ENCODE measurements around the gene LNX1. TPM values are rescaled to one million over a fixed set of nuclear protein-coding genes. Genes with fewer than 3 reads are reported as not detected.

The LNX1 gene
- total RNA-seq, 1 donor from 2014 or later = 7.0 TPM

DNA sequence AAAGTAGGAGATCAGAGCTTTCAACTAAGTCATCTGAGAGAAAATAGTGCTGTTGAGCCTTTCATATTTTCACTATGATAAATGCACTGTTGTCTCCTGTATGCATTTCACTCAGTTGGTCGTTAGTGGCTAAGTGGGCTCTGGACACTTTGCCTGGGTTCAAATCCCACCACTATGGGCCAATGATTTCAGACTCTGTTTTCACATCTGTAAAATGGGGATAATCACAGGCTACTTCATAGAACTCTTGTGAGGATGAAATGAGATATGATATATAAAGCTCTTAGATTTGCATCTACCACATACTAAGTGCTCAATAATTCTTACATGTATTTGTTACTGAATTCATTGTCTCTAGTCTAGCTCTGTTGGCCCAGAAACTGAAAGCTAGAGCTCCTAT lies 16.8 kb downstream of the LNX1 start:
- ATAC-seq (no peak), DNase-seq (ENCODE audit: low spot score) (no peak)

DNA sequence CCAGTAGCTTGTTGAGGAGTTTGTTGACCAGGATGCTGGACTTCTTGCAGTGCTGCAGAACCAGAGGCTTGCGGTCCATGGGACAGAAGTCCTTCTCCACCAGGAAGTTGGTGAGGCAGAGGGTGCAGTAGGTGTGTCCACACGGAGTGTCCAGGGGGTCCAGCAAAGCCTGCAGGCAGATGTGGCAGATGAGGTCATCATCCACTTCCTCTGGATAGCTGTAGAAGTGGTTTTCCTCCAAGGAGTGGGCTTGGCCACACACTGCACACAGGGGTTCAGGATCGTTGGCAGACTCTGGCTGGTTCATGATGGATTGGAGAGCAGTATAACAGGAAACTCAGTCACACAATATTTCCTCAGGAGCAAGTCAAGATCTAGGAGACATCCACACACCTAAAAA lies 17.6 kb downstream of the LNX1 start:
- ATAC-seq (no peak), DNase-seq (ENCODE audit: low spot score) (no peak)

DNA sequence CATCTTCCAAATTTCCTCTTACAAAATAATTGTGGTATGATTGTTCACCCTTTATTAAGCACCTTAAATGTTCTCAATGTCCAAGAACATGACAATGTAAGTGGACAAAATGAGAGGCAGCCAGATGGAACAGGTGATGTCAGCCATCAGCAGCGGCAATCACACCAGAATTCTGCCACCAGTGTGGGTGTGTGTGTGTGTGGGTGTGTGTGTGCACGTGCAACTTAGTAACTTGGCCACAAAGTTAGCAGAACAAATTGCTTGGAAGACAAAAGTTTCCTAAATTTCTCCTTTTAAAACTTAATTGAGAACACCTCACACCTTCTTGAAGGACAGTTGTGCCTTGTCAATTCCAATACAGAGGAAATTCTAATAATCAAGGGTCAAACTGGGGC lies 18.7 kb downstream of the LNX1 start:
- DNase-seq (ENCODE audit: low spot score) = no peak
- ATAC-seq = no peak

DNA sequence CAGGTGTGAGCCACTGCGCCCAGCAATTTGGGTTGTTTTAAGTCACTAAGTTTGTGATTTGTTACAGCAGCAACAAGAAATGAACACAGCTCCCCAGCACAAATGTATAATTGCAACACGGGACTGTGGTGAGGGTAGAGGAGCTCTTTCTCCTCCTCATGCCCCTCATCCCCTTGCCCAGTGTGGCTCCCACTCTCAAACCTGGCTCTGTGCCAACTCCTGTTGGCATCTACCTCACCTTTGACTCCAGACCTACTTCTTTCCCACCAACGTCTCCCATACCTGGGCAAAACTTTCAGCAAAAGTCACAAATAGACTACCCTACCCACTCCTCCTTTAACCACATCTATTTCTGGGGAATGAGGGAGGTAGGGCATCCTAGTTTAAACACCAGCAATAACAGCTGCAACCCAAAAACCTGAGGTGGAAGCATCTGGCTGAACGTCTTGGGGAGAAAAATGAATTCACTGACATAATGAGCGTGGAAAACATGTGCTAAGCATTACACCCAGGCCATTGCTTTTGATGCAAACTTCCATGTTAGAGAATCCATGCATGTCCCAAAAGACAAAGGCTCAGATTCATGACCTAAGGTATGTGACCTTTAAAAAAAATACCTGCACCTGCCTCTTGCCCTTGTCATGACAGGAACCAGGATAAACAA lies 19.2 kb downstream of the LNX1 start:
- no peak for ATAC-seq

DNA sequence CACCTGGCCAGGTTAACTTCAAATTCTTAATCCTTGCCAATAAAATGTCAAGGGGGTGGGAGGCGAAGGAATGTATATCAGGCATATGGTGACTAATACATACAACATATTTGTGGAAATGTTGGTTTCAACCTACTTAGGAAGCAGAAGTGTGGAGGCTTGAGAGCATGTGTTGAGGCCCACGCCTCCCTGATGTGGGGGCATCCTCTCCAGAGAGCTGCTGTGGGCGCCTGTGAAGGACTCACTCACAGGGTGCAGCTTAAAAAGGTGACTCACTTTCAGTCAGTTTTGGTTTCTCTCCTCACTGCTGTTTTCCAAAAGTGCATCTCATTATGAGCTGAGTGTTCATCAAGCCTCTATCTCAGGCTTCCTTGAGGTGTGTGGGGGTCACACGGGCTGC lies 27.5 kb downstream of the LNX1 start:
- ATAC-seq (no peak), DNase-seq (ENCODE audit: low spot score) (no peak)

More for the DNA sequence above, 19.2 kb downstream of the LNX1 start:
- no peak for DNase-seq (ENCODE audit: low spot score)

DNA sequence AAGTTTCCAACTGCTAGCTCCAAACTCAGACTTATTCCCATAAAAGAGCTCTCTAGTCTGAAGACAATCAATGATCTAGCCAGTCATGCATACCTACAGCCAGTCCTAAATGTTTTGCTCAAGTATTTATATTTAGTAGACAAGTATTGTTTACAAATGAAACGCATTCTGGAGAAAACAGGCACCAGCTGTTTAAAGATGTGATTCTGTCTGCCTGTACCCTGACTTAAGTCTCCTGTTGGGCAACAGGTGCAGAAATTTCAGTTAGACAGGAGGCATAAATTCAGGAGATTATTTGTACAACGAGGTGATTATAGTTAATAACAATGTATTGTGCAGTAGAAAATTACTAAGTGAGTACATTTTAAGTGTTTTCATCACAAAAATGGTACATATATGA lies 28.9 kb downstream of the LNX1 start:
- no peak for DNase-seq (ENCODE audit: low spot score)

DNA sequence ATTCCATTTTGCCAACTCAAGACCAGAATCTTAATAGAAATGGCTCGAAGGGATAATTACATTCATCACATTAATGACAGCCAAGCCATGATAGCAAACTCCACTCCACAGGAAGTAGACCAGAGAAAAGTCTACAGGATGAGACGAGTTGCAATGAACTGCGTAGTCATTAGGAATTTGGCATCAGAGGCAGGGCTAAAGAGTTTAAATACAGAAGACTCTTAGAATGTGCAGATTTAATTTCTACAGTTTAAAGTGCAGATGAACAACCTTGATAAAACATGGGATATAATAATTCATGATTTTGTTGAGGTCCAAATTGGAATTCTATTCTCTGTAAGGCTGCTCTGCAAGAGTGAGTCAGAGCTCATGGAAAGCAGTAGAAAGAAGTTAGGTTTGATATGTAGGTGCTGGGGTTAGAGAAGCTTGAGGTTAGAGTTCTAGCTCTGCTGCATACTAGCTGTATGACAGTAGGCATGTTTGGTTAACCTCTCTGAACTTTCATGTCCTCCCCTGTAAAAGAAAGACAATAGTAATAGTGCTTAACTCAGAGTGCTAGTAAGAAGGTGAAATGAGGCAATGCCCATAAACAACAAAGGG lies 32.2 kb downstream of the LNX1 start:
- no peak for DNase-seq (ENCODE audit: low spot score)
- no peak for ATAC-seq

More for the DNA sequence above, 28.9 kb downstream of the LNX1 start:
- no peak for ATAC-seq

DNA sequence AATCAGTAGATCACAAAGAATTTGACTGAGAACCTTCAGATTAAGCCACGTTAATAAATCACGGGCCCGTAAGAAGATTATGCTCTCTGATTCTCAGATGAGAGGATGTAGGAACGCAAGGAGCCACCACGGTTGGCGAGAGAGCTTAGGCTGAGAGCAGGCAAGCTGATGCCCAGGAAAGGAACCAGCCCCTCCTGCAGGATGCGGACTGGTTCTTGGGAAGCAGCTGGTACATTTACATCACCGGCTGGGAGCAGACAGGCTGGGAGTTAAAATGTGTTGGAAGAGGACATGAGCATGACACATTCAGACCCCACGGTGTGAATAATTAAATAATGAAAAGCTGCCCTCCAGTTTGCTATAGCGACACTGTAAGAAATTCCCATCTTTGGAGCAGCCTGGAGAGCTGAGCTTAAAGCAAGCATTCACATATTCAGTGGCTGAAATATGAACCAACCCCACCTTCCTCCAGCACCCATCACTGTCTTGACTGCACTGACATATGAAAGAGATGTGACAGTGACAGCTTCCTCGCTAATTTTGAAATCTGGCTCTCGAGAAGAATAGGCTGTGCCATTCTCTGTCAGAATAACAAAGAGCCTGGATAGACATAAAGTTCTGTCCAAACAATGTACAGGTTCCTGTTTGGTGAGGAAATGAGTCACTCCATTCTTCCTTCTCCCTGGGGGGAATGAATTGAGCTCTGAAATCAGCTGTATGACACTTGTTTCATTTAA lies 33.1 kb downstream of the LNX1 start:
- ATAC-seq = peak; percentile 9
- DNase-seq (ENCODE audit: low spot score) = no peak

DNA sequence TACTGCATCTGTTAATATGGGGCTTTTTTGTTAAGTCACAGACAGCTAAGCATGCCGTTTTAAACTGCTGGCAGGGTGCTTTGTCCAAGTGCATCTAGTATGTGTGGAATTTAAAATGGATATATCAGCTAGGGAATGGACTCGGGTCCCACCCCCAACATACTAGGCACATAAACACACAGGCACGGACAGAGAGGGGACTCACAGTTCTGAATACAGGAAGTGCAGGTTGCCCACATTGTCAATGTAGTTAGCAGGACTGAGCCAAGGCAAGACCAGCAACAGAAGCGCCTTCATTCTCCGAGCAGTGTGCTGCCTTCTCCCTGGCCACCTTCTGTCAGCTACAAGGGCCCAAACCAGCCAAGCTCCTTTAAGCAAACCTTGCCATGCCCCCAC lies 33.6 kb downstream of the LNX1 start:
- no peak for ATAC-seq
- no peak for DNase-seq (ENCODE audit: low spot score)

DNA sequence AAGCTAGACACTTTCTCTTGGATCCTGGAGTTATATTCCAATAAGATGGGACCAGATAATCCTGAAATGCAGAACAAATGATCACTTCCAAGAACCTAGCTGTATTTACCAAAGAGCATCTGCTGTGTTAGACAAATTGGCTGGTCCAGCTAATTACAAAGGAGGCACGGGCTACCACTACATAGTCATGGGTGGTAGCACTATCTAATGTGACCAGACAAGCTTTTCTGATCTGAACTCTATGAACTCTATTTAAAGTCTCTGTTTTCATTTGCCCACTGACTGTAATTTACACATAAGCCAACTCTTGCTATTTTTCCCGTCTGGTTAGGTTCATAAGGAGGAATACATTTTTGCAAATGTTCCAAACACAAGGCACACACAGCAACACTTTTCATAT lies 34.6 kb downstream of the LNX1 start:
- ATAC-seq (no peak), DNase-seq (ENCODE audit: low spot score) (no peak)

DNA sequence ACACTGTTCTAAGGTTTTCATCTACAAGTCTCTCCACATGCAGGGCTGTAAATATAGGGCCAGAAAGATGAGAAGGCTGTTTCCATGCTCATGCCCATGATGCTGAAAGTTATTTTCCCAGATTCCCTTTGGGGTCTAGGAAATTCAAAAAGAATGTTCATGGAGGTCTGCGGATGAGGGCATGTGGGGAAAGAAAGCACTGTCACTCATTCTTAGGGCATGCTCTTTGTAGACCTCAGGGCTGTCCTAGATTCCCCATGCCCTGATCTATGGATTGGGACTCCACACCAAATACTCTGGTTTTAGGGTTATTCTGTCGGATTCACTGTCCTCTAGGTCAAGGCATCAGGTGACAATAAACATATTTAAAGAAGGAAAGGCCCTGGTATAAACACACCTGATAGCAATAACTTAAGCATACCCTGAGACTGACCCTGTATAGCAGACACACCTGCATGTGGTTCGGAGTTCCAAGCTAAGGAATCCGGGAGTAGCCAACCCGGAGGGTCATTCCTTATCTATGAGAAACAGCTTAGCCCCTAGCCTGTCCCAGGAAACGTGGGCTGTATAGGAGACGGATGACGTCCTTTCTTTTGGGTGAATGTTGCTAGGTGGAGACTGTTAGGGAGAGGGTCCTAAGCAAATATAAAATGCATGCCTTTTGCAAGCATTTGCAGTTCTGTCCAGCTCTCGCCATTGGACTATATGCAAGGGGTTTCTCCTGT lies 37.6 kb downstream of the LNX1 start:
- DNase-seq (ENCODE audit: low spot score) = no peak
- ATAC-seq = no peak

DNA sequence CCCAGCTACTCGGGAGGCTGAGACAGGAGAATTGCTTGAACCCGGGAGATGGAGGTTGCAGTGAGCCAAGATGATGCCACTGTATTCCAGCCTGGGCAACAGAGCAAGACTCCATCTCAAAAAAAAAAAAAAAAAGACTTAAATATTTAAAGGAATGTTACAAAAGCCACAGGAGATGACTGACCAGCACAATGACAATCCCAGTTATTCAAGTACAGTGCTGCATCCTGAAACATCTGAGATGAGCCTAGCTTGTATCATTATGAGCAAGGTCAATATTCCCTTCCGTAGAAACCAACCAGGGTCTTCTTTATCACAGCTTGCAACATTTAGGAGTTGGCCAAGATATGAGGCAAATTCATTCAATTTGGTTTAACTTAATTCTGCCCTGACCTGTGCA lies 38.6 kb downstream of the LNX1 start:
- DNase-seq (ENCODE audit: low spot score) = no peak
- ATAC-seq = no peak

DNA sequence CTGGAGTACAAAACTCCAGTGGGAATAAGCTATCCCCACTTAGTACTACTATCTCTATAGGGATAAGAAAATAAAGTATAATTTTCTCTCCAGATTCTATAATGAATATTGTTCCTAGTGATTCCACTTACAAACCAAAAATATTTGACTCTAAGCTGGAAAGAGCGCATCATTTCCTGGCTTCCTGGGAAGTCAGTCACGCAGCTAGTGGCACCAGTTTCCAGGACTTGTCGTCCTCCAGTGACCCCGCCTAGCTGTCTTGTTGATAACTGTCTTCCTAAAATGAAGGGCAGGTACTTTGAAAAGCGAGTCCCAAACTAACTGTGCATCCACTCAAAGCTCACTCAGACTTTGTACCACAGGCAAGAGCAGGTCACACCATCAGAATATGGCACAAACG lies 39.3 kb downstream of the LNX1 start:
- ATAC-seq (no peak), DNase-seq (ENCODE audit: low spot score) (no peak)

DNA sequence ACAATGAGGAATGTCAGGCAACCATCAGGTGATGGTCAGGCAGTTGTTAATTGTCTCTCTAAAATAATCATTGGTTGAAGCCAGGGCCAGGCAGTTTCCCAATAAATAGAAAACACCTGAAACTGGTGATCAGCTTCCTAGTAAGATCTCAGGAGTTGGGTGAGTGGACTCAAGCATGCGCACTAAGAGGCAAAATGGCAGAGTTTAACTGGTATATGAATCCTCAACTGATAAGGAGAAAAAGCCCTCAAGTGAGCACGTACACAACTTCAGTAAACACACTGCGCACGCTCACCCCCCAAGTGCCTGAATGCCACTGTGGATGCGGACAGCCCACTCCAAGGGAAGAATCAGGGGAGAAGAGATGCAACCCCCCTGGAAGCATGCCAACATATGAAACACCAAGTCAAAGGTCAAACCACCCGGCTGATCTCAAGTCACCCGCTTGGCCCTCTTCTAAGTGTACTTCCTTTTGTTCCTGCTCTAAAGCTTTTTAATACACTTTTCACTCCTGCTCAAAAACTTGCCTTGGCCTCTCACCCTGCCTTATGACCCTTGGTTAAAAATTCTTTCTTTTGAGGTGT lies 39.9 kb downstream of the LNX1 start:
- DNase-seq (ENCODE audit: low spot score) = no peak
- no peak for ATAC-seq

DNA sequence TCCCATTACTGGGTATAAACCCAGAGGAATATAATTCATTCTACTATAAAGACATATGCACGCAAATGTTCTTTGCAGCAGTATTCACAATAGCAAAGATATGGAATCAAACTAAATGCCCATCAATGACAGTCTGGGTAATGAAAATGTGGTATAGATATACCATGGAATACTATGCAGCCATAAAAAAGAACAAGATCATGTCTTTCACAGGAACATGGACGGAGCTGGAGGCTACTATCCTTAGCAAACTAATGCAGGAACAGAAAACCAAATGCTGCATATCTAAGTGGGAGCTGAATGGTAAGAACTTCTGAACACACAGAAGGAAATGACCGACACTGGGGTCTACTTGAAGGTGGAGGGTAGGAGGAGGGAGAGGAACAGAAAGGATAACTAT lies 42.6 kb downstream of the LNX1 start:
- DNase-seq (ENCODE audit: low spot score) = no peak
- no peak for ATAC-seq

DNA sequence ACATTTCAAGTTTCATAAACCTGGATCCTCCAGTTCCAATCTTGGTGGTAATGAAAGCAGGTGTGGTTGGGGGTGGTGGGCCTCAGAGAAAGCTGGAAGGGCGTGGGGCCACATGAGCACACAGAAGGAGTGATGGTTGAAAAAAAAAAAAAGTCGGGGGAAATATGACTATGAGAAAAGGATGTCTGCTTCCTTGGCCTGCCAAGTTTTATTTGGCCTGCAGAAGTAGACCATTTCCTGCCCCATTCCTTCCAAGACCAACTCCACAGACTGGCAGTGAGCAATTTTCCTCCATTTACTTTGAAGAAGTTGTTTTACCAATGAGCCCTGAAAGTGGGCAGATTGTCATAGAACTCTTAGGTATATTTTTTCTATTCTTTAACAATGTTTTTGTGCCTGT lies 43.3 kb downstream of the LNX1 start:
- ATAC-seq = no peak

DNA sequence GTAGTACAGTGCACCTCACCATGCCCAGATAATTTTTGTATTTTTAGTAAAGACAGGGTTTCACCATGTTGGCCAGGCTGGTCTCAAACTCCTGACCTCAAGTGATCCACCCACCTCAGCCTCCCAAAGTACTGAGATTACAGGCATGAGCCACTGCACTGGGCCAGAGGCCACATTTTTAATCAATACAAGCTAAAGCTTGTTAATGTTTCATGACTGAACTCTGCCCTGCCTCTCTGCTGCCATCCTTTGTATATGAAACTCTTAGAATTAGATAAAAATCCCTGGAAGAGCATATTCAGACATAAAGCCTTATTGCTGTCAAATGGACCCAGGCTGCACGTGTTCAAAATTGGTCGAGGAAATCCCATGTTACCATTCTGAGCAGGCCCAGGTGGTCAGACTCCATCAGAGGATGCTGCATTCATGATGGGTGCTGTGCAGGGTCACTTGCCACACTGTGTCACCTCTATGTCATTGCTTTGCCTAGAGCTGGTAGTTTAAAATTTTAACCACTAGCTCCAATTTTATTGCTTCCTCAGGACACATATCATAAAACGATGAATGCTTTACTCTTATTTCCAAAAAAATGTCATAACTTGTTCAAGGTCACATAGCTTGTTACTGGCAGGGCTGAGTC lies 45.2 kb downstream of the LNX1 start:
- peak; percentile 67 for DNase-seq (ENCODE audit: low spot score)
- ATAC-seq = peak; percentile 93

More for the DNA sequence above, 43.3 kb downstream of the LNX1 start:
- DNase-seq (ENCODE audit: low spot score) = no peak

DNA sequence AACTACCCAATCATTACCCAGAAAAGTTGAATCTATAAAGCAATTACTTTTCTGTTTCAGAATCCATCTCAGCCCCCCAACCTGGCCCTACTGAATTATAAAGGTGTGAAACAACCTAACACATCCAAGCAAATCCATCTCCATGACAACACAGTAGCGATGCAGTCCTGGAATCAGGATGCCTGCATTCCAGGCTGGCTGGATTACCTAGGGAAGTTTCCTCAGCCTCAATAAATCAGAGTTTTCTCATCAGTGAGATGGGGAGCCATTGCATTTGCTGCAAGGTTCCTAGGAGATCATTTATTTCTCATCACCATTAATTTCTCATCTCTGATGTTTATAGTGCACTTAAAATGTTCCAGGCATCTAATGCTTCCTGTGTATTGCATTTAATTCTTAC lies 46.0 kb downstream of the LNX1 start:
- ATAC-seq (no peak), DNase-seq (ENCODE audit: low spot score) (no peak)

DNA sequence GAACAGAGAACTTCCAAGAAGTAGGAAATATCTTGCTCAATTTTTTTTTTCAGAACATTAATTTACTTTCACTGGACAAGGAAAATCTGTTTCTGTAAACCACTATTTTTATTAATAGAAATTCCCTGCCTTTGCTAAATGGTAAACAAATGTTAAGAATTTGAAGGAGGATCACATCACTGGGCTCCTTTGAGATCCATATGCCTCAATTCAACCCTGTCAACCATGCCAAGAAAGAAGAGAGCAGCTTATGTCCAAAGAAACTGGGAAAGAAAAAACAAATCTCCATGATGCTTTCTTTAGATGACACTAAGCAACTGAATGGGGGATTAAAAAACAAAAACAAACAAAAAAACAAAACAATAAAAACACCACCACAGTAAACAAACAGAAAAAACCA lies 47.7 kb downstream of the LNX1 start:
- DNase-seq (ENCODE audit: low spot score) (no peak), ATAC-seq (no peak)

DNA sequence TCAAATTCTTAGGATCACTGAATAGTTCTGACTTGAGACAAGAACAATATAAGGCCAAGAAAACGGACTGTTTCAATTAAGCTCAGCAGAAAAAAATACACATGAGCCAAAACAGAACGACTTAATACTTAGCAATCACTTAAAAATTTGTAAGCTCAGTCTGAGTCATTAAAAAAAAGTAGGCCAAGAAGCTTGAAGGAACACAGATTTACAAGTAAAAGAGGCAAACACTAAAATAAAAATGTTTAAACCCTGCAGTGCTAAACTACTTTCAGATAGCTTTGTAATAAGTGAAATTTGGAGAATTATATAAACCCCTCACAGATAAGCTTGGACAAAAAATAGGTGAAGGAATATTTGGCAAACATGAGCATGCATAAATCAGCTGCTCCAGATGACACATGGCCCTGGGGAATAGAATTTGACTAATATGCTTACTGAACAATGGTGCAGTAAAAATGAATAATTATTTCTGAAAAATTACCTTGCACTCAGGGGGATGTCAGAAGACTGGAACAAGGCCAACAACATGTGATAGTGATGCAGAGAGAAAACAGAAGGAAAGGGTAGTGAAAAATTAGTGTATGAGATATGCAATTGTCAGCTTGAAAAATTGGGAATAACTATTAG lies 49.6 kb downstream of the LNX1 start:
- no peak for DNase-seq (ENCODE audit: low spot score)

More for the DNA sequence above, 49.6 kb downstream of the LNX1 start:
- no peak for ATAC-seq

Data from left lobe of liver (tissue), 2 donors.